Measurements from ENCODE around the gene SH3TC1.

The SH3TC1 gene

GRCh38 chr4:8270912-8271815 lies 72.1 kb downstream of the SH3TC1 start:
- peak; percentile 46 for TF ChIP-seq MAX (IDR thresholded peaks at IDR 0.05; ENCODE audit: low read depth, low read length)
- TF ChIP-seq POLR2A (IDR thresholded peaks at IDR 0.05; ENCODE audit: extremely low read depth, insufficient read length), result no peak
- TF ChIP-seq MYC (IDR thresholded peaks at IDR 0.05; ENCODE audit: low read depth, low read length), result no peak
- TF ChIP-seq CTCF (IDR thresholded peaks at IDR 0.05; ENCODE audit: low read depth, low read length), result no peak
- DNase-seq (ENCODE audit: low read depth), result peak; percentile 58
- peak overlapping the region; percentile 54 for H3K4me3 ChIP-seq (ENCODE audit: low read depth, low read length)

GRCh38 chr4:8271821-8272220 lies 72.7 kb downstream of the SH3TC1 start:
- TF ChIP-seq MYC (IDR thresholded peaks at IDR 0.05; ENCODE audit: low read depth, low read length) (no peak), MAX (IDR thresholded peaks at IDR 0.05; ENCODE audit: low read depth, low read length) (no peak), CTCF (IDR thresholded peaks at IDR 0.05; ENCODE audit: low read depth, low read length) (no peak), POLR2A (IDR thresholded peaks at IDR 0.05; ENCODE audit: extremely low read depth, insufficient read length) (no peak)
- DNase-seq (ENCODE audit: low read depth), result no peak
- no peak overlapping the region for H3K4me3 ChIP-seq (ENCODE audit: low read depth, low read length)

- TF ChIP-seq POLR2A (IDR thresholded peaks at IDR 0.05; ENCODE audit: extremely low read depth, insufficient read length) (no peak), MAX (IDR thresholded peaks at IDR 0.05; ENCODE audit: low read depth, low read length) (peak; percentile 19; the same call in 1 of the 2 replicates)
- DNase-seq (ENCODE audit: low read depth), result no peak
- no peak overlapping the region for H3K4me3 ChIP-seq (ENCODE audit: low read depth, low read length)
Measured at GRCh38 chr4:8272472-8273428, 73.7 kb downstream of the SH3TC1 start.

GRCh38 chr4:8273450-8273849 lies 74.4 kb downstream of the SH3TC1 start:
- no peak for DNase-seq (ENCODE audit: low read depth)
- H3K4me3 ChIP-seq (ENCODE audit: low read depth, low read length), result no peak overlapping the region
- TF ChIP-seq MAX (IDR thresholded peaks at IDR 0.05; ENCODE audit: low read depth, low read length) (no peak), CTCF (IDR thresholded peaks at IDR 0.05; ENCODE audit: low read depth, low read length) (no peak), MYC (IDR thresholded peaks at IDR 0.05; ENCODE audit: low read depth, low read length) (no peak), POLR2A (IDR thresholded peaks at IDR 0.05; ENCODE audit: extremely low read depth, insufficient read length) (no peak)

- no peak for TF ChIP-seq POLR2A (IDR thresholded peaks at IDR 0.05; ENCODE audit: extremely low read depth, insufficient read length)
- no peak for TF ChIP-seq MAX (IDR thresholded peaks at IDR 0.05; ENCODE audit: low read depth, low read length)
- no peak for TF ChIP-seq CTCF (IDR thresholded peaks at IDR 0.05; ENCODE audit: low read depth, low read length)
- no peak for TF ChIP-seq MYC (IDR thresholded peaks at IDR 0.05; ENCODE audit: low read depth, low read length)
- no peak overlapping the region for H3K4me3 ChIP-seq (ENCODE audit: low read depth, low read length)
- DNase-seq (ENCODE audit: low read depth), result no peak
Measured at GRCh38 chr4:8274066-8274652, 75.1 kb downstream of the SH3TC1 start.
